CD4-positive, alpha-beta T cell treated with Interleukin-10 for 1 hour (primary cell): ENCODE measurements around the gene LOXHD1.
A peak's percentile ranks its signal among the peaks of the same experiment; 100 is the strongest.

Experiments
- DNase-seq: peaks from one replicate; pipeline ENCODE4 v3.0.0-alpha.2; 2020

LOXHD1 gene

DNA sequence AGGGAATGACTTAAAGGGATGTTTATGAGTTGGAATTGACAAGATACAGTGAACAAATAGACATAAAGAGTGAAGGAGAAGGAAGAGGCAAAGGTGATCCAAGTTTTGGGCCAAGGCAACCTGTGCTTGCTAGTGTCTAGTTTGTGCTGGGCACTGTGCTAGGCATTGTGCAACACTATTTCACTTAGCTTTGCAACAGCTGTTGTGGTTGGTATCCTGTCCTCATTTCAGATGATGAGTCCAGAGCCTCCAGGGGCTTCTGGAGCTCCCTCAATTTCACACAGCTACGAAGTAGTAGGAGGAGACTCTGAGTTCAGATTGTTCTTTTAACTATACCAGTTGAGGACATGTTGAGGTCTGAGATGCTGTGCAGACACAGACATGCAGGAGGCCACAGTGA lies 18.1 kb upstream of the LOXHD1 start:
- DNase-seq, result no peak

- peak; percentile 39 for DNase-seq
These were observed 15.3 kb upstream of the LOXHD1 start for GRCh38 chr18:46672062-46672970.

- no peak for DNase-seq
These were observed 11.7 kb upstream of the LOXHD1 start for GRCh38 chr18:46668694-46669093.

DNA sequence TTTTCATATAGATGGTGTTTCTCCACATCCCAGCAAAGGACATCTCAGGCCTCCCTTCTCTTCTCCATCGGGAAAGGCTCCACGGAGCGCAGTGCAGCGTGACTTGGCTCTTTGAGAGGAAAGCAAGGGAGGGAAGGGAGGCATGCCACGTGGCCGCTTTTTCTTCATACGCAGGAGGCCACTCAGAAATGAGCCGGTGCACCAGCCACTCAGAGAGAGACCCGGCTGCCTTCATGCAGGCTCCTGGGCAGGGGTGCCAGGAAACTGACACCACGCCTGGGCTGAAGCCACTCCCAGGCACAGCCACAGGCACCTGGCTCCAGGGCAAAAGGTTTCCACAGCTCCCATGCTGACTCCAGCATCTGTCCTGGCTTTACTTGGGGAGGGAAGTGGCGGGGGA lies 11.1 kb upstream of the LOXHD1 start:
- DNase-seq, result no peak

DNA sequence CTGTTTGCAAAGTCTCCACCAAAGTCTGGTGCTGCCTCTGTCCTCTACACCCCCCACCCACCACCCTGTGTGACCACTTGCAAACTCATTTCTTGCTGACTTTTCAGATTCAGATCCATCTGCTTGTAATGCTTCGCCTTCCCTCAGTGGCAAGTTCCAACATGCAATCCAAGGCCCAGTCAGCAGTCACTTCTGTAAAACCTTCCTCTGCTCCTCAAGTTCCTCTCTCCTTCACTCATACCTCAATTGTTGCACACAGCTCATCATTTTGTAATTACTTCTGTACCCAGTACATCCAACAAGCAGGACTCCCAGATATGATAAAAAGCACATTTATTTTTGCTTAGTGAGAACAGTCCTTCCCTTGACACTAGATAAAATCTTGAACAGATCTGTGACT lies 6.5 kb upstream of the LOXHD1 start:
- DNase-seq, result no peak

GRCh38 chr18:46660957-46661749 lies 4.1 kb upstream of the LOXHD1 start:
- DNase-seq, result no peak

DNA sequence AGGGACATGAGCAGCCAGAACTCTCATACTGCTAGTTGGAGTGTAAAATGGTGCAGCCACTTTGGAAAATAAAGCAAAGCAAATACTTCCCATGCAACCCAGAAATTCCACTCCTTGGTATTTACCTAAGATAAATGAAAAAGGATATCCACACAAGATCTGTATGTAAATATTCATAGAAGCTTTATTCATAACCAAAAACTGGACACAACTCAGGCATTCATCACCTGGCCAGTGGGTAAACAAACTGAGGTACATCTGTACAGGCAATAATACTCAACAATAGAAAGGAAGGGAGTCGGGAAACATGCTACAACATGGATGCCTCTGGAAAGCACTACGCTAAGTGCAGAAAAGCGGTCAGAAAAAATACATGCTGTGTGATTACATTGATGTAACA lies 2.5 kb upstream of the LOXHD1 start:
- DNase-seq, result no peak

- DNase-seq, result no peak
These were observed 500 bp downstream of the LOXHD1 start for GRCh38 chr18:46656326-46657114.

DNA sequence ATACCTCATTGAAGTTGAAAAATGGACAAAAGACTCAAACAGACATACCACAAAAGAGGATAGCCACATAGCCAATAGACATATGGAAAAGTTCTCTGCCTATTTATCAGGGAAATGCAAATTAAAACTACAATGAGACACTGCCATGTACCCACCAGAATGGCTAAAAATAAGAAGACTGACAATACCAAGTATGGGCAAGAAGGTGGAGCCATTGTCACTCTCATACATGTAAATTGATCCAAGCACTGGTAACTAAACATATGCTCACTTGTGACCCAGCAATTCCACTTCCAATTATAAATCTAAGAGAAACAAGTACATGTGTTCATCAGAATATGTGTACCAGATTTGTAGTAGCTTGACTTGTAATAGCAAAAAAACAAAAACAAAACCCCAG lies 4.6 kb downstream of the LOXHD1 start:
- no peak for DNase-seq

- DNase-seq, result no peak
These were observed 6.3 kb downstream of the LOXHD1 start for GRCh38 chr18:46650681-46651080.

DNA sequence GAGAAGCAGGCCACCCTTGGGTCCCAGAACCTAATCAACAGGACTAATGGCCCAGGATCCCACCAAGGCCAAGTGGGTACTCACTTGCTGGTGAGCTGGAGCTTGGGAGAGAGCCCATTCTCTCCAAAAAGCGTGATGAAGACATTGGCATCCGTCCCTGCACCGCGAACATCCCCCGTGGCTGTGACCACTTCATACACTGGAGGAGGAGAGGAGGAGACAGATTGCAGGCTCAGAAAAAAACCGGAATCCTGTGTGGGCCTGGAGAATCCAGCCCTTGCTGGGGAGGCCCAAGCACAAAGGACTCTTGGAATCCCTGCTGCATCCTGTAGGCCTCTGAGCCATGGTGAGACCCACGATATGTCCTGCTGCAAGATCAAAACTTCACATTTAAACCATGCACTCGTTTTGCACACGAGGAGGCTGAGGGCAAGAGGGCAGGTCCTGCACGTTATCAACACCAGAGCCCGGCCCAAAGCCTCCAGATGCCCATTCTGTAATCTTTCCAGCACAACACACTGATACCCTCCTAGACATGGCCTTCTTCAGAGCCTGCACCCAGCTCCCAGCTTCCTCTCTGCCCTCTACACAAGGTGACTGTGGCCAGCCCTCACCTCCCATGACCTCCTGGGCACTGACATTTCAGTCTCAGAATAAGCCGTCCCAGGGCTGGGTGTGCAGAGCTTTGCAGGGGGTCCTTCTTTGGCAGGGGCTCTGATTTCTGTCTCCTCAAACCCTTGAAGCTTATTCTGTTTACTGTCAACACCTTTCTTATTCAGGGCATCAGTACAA lies 7.8 kb downstream of the LOXHD1 start:
- no peak for DNase-seq

DNA sequence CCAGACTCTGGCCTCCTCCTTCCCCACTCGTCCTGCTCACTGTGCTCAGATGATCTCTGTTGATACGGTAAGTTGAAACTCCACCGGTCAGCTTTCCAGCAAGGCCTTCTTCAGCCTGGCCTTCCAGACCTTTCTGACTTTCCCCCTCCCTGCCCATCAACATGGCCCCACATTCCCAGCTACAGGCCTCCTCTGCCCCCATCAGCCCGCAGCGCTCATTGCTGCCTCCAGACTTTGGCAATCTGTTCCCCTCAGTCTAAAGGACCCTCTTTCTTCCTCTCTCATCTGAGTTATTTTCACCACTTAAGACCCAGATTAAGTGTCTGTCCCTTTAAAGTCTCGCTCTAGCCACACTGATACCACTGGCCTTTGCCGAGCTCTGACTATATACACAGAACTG lies 10.6 kb downstream of the LOXHD1 start:
- DNase-seq, result no peak

- DNase-seq, result no peak
These were observed 14.5 kb downstream of the LOXHD1 start for GRCh38 chr18:46642561-46642960.

GRCh38 chr18:46641917-46642316 lies 15.1 kb downstream of the LOXHD1 start:
- DNase-seq, result no peak

- DNase-seq, result no peak
These were observed 17.6 kb downstream of the LOXHD1 start for GRCh38 chr18:46639386-46639785.

DNA sequence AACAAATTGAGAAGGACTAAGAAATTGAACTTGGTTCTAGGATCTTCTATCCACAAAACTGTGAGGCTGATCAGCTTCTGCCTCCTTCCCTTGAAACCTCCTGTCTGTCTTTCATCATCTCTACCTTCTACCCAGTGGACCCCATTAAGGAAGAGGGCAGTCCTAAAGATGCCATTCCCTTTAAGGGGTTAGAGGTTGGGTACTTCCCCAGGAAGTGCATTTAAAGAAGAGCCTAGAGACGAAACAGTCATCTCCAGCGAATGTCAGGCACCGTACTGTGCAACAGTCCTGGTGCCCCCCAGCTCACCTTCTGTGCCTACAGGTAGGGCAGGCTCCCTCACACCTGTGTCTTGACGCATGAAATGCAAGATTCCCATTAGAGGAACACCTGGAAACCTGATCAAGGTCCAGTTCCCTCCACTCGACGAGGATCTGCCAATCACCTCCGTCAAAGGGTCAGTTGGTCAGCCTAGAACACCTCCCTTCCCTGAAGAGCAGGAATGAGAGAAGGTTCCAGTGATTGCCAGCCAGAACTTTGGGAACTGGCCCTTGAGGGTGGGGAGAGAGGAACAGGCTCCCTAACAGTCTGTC lies 20.9 kb downstream of the LOXHD1 start:
- no peak for DNase-seq

DNA sequence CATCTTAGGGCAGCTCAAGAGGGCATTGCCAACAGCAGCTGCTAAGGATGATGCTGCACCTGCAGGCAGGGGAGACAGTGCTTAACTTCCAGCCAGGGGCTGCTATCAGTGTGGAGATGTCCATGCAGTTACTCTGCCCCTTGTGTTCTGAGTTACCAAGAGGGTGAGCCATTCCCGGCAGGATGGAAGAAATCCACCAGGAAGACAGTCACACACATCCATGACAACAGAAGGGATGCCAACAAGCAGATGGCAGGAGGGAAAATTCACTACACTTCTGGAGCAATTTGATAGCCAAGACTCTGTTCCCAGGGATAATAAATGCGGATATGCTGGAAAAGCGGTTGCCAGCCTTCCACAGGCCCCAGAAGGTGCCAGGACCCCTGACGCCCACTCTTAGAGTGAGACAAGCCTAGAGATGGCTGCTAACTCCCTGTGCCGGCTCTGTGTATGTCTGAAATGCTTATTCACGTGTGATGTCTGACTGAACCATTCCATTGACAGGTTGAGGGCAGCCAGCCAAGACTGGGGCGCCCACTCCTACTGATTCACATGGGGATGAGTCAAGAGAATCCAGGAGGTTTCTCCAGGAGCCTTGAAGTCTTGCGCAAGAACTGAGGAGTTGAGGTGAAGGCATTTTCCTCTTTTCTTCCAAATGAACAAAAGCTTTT lies 24.5 kb downstream of the LOXHD1 start:
- no peak for DNase-seq

GRCh38 chr18:46630991-46631390 lies 26.0 kb downstream of the LOXHD1 start:
- DNase-seq, result no peak

- DNase-seq, result no peak
These were observed 26.9 kb downstream of the LOXHD1 start for GRCh38 chr18:46630160-46630559.

DNA sequence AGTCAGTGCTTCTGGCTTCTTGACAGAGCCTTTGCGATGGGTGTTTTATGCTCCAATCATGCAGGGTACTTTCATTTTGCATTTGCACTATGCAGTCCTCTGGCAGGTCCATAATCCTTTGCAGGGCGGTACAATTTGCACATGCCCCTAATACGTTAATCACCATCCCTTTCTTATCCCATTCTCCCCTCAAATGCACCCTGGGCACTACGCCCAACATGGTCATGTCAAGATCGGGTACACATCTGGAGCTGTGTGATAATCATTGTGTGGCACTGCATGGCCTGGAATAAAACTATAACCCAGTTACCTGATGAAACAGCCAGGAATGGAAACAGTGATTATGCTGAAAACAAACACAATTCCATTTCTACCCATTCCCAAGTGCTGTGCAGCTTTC lies 27.7 kb downstream of the LOXHD1 start:
- DNase-seq, result no peak

DNA sequence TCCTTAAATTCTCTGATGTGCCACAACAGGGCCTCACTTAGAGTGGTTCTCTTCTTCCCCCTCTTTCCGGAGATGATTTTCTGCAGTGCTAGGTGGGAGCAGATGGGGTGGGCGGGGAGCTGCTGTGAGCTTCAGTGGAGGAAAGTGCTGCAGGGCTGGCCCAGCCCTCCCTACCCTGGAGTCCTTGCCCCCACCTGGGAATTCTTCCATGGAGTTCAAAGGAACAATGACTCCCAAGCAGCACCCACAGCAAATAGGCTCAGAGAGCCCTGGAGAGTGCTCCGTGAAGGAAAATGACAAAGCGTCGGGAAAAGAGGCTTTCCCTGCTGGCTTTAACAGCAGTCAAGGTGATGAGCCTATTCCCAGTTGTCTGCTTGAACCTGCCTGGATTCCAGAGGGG lies 28.8 kb downstream of the LOXHD1 start:
- no peak for DNase-seq

DNA sequence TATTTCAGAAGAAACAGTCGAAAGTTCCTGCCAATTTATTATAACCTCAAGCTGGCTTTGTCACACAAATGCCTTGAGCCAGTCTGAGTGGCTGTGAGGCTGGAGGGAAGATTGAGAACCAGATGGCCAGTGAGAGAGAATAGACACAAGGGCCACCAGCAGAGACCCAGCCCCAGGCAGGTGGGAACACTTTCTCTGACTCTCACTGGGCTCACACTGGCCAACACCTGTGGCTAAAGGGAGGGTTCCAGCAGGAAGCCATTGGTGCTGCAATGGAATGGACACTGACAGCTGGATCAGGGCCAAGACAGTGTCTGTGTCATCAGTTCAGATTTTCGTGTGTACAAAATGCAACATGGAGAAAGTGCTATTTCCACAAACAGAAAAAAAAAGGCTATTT lies 29.9 kb downstream of the LOXHD1 start:
- DNase-seq, result no peak
